Measurements from ENCODE around the gene YES1.

Gene YES1

GRCh38 chr18:755506-755905, 56.5 kb downstream of the YES1 start:
- no peaks in the 10 kb centered on the region for H3K27me3 ChIP-seq (ENCODE audit: low read depth, low read length)
- no peak overlapping the region for H3K9ac ChIP-seq (ENCODE audit: low read length)
- no peaks in the 10 kb centered on the region for H3K36me3 ChIP-seq (replicated peaks; ENCODE audit: low read depth, low read length)
- no peaks in the 10 kb centered on the region for H4K20me1 ChIP-seq (ENCODE audit: insufficient read depth, low read length)
- no peak overlapping the region for H3K4me3 ChIP-seq (ENCODE audit: low read length)
- no peaks in the 10 kb centered on the region for H3K4me1 ChIP-seq (ENCODE audit: low read length)
- no peaks in the 10 kb centered on the region for H3K9me3 ChIP-seq (ENCODE audit: insufficient read depth, low read length)
- no peaks in the 10 kb centered on the region for H3K79me2 ChIP-seq (ENCODE audit: low read length)
- no peak overlapping the region for H3K27ac ChIP-seq (ENCODE audit: low read length)
- no peak for TF ChIP-seq CTCF (IDR thresholded peaks at IDR 0.05; ENCODE audit: low read depth, low read length)
- no peak overlapping the region for H3K4me2 ChIP-seq (ENCODE audit: low read length)
- H2AFZ ChIP-seq (ENCODE audit: low read depth, low read length): no peak overlapping the region

- no peaks in the 10 kb centered on the region for H4K20me1 ChIP-seq (ENCODE audit: insufficient read depth, low read length)
- H3K36me3 ChIP-seq (replicated peaks; ENCODE audit: low read depth, low read length): no peaks in the 10 kb centered on the region
- H3K4me3 ChIP-seq (ENCODE audit: low read length): no peak overlapping the region
- no peak overlapping the region for H3K27ac ChIP-seq (ENCODE audit: low read length)
- no peak overlapping the region for H2AFZ ChIP-seq (ENCODE audit: low read depth, low read length)
- no peaks in the 10 kb centered on the region for H3K79me2 ChIP-seq (ENCODE audit: low read length)
- TF ChIP-seq CTCF (IDR thresholded peaks at IDR 0.05; ENCODE audit: low read depth, low read length) (no peak), EZH2phosphoT487 (IDR thresholded peaks at IDR 0.05; ENCODE audit: low read depth) (no peak)
- no peak overlapping the region for H3K4me2 ChIP-seq (ENCODE audit: low read length)
- H3K27me3 ChIP-seq (ENCODE audit: low read depth, low read length): no peaks in the 10 kb centered on the region
- H3K9me3 ChIP-seq (ENCODE audit: insufficient read depth, low read length): no peaks in the 10 kb centered on the region
- H3K9ac ChIP-seq (ENCODE audit: low read length): no peak overlapping the region
- H3K4me1 ChIP-seq (ENCODE audit: low read length): no peaks in the 10 kb centered on the region
Observed at GRCh38 chr18:754656-755055, 57.4 kb downstream of the YES1 start.

GRCh38 chr18:750456-750855, 61.6 kb downstream of the YES1 start:
- H3K4me1 ChIP-seq (ENCODE audit: low read length): no peaks in the 10 kb centered on the region
- H3K4me2 ChIP-seq (ENCODE audit: low read length): no peak overlapping the region
- H3K79me2 ChIP-seq (ENCODE audit: low read length): no peaks in the 10 kb centered on the region
- H3K4me3 ChIP-seq (ENCODE audit: low read length): no peak overlapping the region
- no peaks in the 10 kb centered on the region for H3K27me3 ChIP-seq (ENCODE audit: low read depth, low read length)
- no peaks in the 10 kb centered on the region for H3K9me3 ChIP-seq (ENCODE audit: insufficient read depth, low read length)
- H3K36me3 ChIP-seq (replicated peaks; ENCODE audit: low read depth, low read length): no peaks in the 10 kb centered on the region
- TF ChIP-seq EZH2phosphoT487 (IDR thresholded peaks at IDR 0.05; ENCODE audit: low read depth): no peak
- no peak for TF ChIP-seq CTCF (IDR thresholded peaks at IDR 0.05; ENCODE audit: low read depth, low read length)
- no peak overlapping the region for H3K27ac ChIP-seq (ENCODE audit: low read length)
- H4K20me1 ChIP-seq (ENCODE audit: insufficient read depth, low read length): no peaks in the 10 kb centered on the region
- H3K9ac ChIP-seq (ENCODE audit: low read length): no peak overlapping the region
- no peak overlapping the region for H2AFZ ChIP-seq (ENCODE audit: low read depth, low read length)

GRCh38 chr18:744832-745597, 67.0 kb downstream of the YES1 start:
- Histone ChIP-seq H3K4me1 (ENCODE audit: low read length) (no peaks in the 10 kb centered on the region), H3K9ac (ENCODE audit: low read length) (no peak overlapping the region), H3K4me2 (ENCODE audit: low read length) (no peak overlapping the region), H3K4me3 (ENCODE audit: low read length) (no peak overlapping the region), H3K9me3 (ENCODE audit: insufficient read depth, low read length) (no peaks in the 10 kb centered on the region), H3K79me2 (ENCODE audit: low read length) (no peaks in the 10 kb centered on the region), H3K27me3 (ENCODE audit: low read depth, low read length) (no peaks in the 10 kb centered on the region), H4K20me1 (ENCODE audit: insufficient read depth, low read length) (no peaks in the 10 kb centered on the region), H3K27ac (ENCODE audit: low read length) (no peak overlapping the region), H3K36me3 (replicated peaks; ENCODE audit: low read depth, low read length) (no peaks in the 10 kb centered on the region), H2AFZ (ENCODE audit: low read depth, low read length) (no peak overlapping the region)
- TF ChIP-seq EZH2phosphoT487 (IDR thresholded peaks at IDR 0.05; ENCODE audit: low read depth): no peak
- TF ChIP-seq CTCF (IDR thresholded peaks at IDR 0.05; ENCODE audit: low read depth, low read length): no peak

Measured in OCI-LY3 (cell line).